SU-DHL-6 (cell line): ENCODE data around the gene TMCO1.

Experiments used
- H2AFZ ChIP-seq: fragments of 200-600 bp; sonication (generic); 2 replicates; pipeline ENCODE4 v1.6.1; 2014; ENCODE audit warnings: low read depth, mild to moderate bottlenecking, moderate library complexity, mixed read lengths, antibody characterized with exemption, low read length; ENCODE audit not compliant: severe bottlenecking
- H3F3A ChIP-seq: fragments of 200-600 bp; shearing (Covaris generic); 2 replicates; pipeline ENCODE4 v1.6.0; 2016; ENCODE audit warnings: antibody characterized with exemption, mild to moderate bottlenecking; ENCODE audit not compliant: insufficient read depth
- H3K27ac ChIP-seq: fragments of 200-600 bp; sonication (generic); 2 replicates; pipeline ENCODE4 v1.5.1; 2016; ENCODE audit warnings: low read depth, mild to moderate bottlenecking, low read length, moderate library complexity, mixed read lengths
- H3K27me3 ChIP-seq: fragments of 200-600 bp; sonication (generic), shearing (Covaris generic); 2 replicates; pipeline ENCODE4 v1.6.0; 2014; ENCODE audit warnings: mild to moderate bottlenecking, low read length
- H3K36me3 ChIP-seq: fragments of 200-600 bp; sonication (generic); 2 replicates; pipeline ENCODE4 v1.6.1; 2014; ENCODE audit warnings: mild to moderate bottlenecking, low read length, mixed read lengths
- H3K4me2 ChIP-seq: fragments of 300-600, 200-600 bp; shearing (Covaris generic), sonication (generic); 2 replicates; pipeline ENCODE4 v1.6.0; 2014; ENCODE audit warnings: low read length, low read depth, mild to moderate bottlenecking; ENCODE audit not compliant: poor library complexity, severe bottlenecking
- H3K4me3 ChIP-seq: fragments of 200-600 bp; sonication (generic); 2 replicates; pipeline ENCODE4 v1.5.1; 2014; ENCODE audit warnings: antibody characterized with exemption, low read length, mild to moderate bottlenecking, mixed read lengths; ENCODE audit not compliant: insufficient read depth, poor library complexity, severe bottlenecking
- H3K79me2 ChIP-seq: fragments of 200-600 bp; sonication (generic); 2 replicates; pipeline ENCODE4 v1.6.1; 2014; ENCODE audit warnings: mild to moderate bottlenecking, low read length, moderate library complexity; ENCODE audit not compliant: insufficient read depth
- H3K9ac ChIP-seq: fragments of 200-600 bp; sonication (generic); 2 replicates; pipeline ENCODE4 v1.7.0; 2014; ENCODE audit warnings: mild to moderate bottlenecking, low read length
- H3K9me2 ChIP-seq: fragments of 200-600 bp; sonication (generic); replicated peaks from 2 replicates; pipeline ENCODE4 v1.6.1; 2014; ENCODE audit warnings: low read length; ENCODE audit not compliant: insufficient read depth
- H3K9me3 ChIP-seq: fragments of 200-600 bp; sonication (generic); 2 replicates; pipeline ENCODE4 v1.6.1; 2014; ENCODE audit warnings: low read length, mixed read lengths; ENCODE audit not compliant: insufficient read depth
- H4K20me1 ChIP-seq: fragments of 200-600 bp; sonication (generic); 2 replicates; pipeline ENCODE4 v1.6.1; 2014; ENCODE audit warnings: low read depth, mild to moderate bottlenecking, antibody characterized with exemption, low read length, moderate library complexity, mixed read lengths
- EZH2phosphoT487 ChIP-seq: fragments of 200-600 bp; sonication (generic), shearing (Covaris generic); conservative IDR thresholded peaks from 2 replicates; pipeline ENCODE4 v1.6.1; 2018; ENCODE audit warnings: mild to moderate bottlenecking, antibody characterized with exemption, low read length, moderate library complexity, mixed read lengths
- TF ChIP-seq, protein P1 (sequence below): fragments of 200-600 bp; sonication (generic); IDR thresholded peaks from one replicate; pipeline ENCODE4 v1.5.1; 2017; ENCODE audit warnings: antibody characterized with exemption, mild to moderate bottlenecking, low read length, moderate library complexity; ENCODE audit not compliant: insufficient read depth, poor library complexity, severe bottlenecking

Gene TMCO1

DNA sequence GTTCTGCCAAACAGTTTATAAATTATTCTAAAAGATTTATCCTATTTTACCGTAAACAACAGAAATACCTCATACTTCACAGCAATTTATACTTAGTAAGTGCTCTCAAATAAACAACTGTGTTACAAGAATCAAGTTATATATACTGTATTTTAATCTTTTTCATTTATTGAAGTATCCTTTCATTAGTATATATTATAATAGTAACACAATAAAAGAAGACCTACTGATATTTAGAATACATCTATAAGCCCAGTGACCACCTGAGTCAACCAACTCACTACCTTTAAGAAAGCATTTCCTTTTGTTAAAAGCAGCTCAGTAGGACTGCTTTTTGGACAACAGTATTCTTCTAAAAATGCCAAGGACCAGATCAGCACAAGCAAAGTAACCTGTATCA, 5.9 kb downstream of the TMCO1 start:
- H3K9ac ChIP-seq = no peak overlapping the region
- no peak overlapping the region for H3K4me3 ChIP-seq
- H3K9me2 ChIP-seq = no peaks in the 10 kb centered on the region
- H3K27ac ChIP-seq = no peak overlapping the region
- TF ChIP-seq, protein P1, sequence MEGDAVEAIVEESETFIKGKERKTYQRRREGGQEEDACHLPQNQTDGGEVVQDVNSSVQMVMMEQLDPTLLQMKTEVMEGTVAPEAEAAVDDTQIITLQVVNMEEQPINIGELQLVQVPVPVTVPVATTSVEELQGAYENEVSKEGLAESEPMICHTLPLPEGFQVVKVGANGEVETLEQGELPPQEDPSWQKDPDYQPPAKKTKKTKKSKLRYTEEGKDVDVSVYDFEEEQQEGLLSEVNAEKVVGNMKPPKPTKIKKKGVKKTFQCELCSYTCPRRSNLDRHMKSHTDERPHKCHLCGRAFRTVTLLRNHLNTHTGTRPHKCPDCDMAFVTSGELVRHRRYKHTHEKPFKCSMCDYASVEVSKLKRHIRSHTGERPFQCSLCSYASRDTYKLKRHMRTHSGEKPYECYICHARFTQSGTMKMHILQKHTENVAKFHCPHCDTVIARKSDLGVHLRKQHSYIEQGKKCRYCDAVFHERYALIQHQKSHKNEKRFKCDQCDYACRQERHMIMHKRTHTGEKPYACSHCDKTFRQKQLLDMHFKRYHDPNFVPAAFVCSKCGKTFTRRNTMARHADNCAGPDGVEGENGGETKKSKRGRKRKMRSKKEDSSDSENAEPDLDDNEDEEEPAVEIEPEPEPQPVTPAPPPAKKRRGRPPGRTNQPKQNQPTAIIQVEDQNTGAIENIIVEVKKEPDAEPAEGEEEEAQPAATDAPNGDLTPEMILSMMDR = no peak
- TF ChIP-seq EZH2phosphoT487 = no peak
- H3F3A ChIP-seq = 0 out of 2 replicates have a peak, but pooled peaks cover 3% of the 10 kb centered on the region
- no peaks in the 10 kb centered on the region for H3K9me3 ChIP-seq
- no peak overlapping the region for H2AFZ ChIP-seq
- no peak overlapping the region for H3K4me2 ChIP-seq
- no peaks in the 10 kb centered on the region for H3K27me3 ChIP-seq
- H4K20me1 ChIP-seq = no peaks in the 10 kb centered on the region
- H3K79me2 ChIP-seq = peaks cover 44% of the 10 kb centered on the region; the same call in 1 of the 2 replicates
- H3K36me3 ChIP-seq = peaks cover 7% of the 10 kb centered on the region; the same call in 1 of the 2 replicates

DNA sequence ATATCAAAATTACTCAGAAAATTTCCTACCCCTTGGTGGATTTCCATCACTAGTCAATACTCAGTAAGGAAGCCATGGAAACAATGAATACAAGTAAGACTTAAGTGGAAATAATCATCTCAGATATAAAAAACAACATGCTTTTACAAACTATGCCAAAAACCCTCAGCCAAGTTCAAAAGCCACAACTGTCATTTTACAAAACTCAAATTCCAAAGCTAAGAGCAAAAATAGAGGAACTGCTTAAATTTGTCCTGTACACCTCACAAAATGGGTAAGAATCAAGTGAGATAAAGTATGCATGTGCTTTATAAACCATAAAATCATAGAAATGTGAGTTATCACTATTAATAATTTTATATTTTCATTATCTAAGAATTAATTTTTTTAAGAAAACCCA, 9.6 kb downstream of the TMCO1 start:
- no peak overlapping the region for H3K27ac ChIP-seq
- TF ChIP-seq EZH2phosphoT487 = no peak
- H3K27me3 ChIP-seq = no peaks in the 10 kb centered on the region
- peaks cover 41% of the 10 kb centered on the region; the same call in 1 of the 2 replicates for H3K79me2 ChIP-seq
- H4K20me1 ChIP-seq = peaks cover 3% of the 10 kb centered on the region; the same call in 1 of the 2 replicates
- H3K4me3 ChIP-seq = no peak overlapping the region
- no peak overlapping the region for H2AFZ ChIP-seq
- H3K9ac ChIP-seq = no peak overlapping the region
- H3K4me2 ChIP-seq = no peak overlapping the region
- no peaks in the 10 kb centered on the region for H3K9me2 ChIP-seq
- 0 out of 2 replicates have a peak, but pooled peaks cover 3% of the 10 kb centered on the region for H3F3A ChIP-seq
- peaks cover 9% of the 10 kb centered on the region for H3K36me3 ChIP-seq
- H3K9me3 ChIP-seq = no peaks in the 10 kb centered on the region

DNA sequence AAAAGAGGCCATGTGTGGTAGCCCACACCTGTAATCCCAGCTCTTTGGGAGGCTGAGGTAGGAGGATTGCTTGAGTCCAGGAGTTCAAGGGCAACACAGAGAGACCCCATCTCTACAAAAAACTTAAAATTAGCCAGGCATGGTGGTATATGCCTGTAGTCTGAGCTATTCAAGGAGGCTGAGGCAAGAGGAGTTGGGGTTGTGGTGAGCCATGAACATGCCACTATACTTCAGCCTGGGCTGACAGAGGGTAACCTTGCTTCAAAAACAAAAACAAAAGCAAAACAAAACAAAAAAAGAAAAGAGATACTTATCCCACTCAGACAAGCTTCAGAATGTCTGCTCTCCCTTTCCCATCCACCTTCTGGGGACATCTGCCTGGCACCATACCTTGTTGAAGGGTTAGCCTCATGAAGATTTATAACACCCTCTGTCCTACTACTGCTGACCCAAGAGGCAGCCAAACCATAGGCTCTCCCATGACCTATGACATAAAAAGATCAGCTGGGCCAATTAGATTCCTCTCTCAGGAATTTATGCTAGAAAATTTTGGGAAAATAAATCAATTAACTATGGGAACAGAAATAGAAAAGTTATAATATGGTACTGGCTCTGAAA, 13.2 kb downstream of the TMCO1 start:
- H3K4me2 ChIP-seq = no peak overlapping the region

More for the DNA sequence above, 13.2 kb downstream of the TMCO1 start:
- Histone ChIP-seq H2AFZ (no peak overlapping the region), H3K9me3 (no peaks in the 10 kb centered on the region), H3F3A (no peaks in the 10 kb centered on the region), H3K79me2 (peaks cover 24% of the 10 kb centered on the region; the same call in 1 of the 2 replicates), H3K9me2 (no peaks in the 10 kb centered on the region), H4K20me1 (peaks cover 3% of the 10 kb centered on the region; the same call in 1 of the 2 replicates), H3K27ac (no peak overlapping the region), H3K4me3 (no peak overlapping the region), H3K27me3 (no peaks in the 10 kb centered on the region), H3K36me3 (peaks cover 9% of the 10 kb centered on the region), H3K9ac (no peak overlapping the region)
- no peak for TF ChIP-seq EZH2phosphoT487
- TF ChIP-seq, protein P1 = no peak
